ENCODE results near the gene LRFN2. TPM values are rescaled to one million over a fixed set of nuclear protein-coding genes. Genes with fewer than 3 reads are reported as not detected.

The LRFN2 gene
- total and polyA plus RNA-seq, 2 donors (not counting 1 experiment from before 2014, with no cell fraction given): not detected

GRCh38 chr6:40355532-40355931, 231.6 kb downstream of the LRFN2 start:
- H3K4me1 ChIP-seq (ENCODE audit: control insufficient read depth in 2 of 2, insufficient read depth in 2 of 2, low read length in 2 of 2): no peaks in the 10 kb centered on the region
- no peak for ATAC-seq (ENCODE audit: low read depth)
- no peak overlapping the region for H3K9ac ChIP-seq (ENCODE audit: low read length)
- H2AFZ ChIP-seq (ENCODE audit: insufficient read depth, low read depth, low read length, poor library complexity, severe bottlenecking): no peak overlapping the region
- no peak overlapping the region for H3K4me3 Mint-ChIP-seq
- no peak overlapping the region for H3K4me3 ChIP-seq (ENCODE audit: control extremely low read depth in 1 of 5, extremely low read depth in 1 of 5, insufficient read depth in 1 of 5, low read depth in 2 of 5, low read length in 4 of 5)
- no peaks in the 10 kb centered on the region for H3K9me3 ChIP-seq (ENCODE audit: control extremely low read depth in 1 of 3, control insufficient read depth in 2 of 3, insufficient read depth in 1 of 3, low read length in 2 of 3)
- H3K27ac ChIP-seq (ENCODE audit: low read length in 2 of 2): no peak overlapping the region
- peaks cover 0 to 3% (median 0%) of the 10 kb centered on the region in 4 experiments for H3K27me3 ChIP-seq (replicated peaks in 1 of 4; ENCODE audit: control extremely low read depth in 1 of 4, control insufficient read depth in 3 of 4, insufficient read depth in 4 of 4, low read length in 3 of 4)
- CTCF ChIA-PET: no interaction called here
- H4K20me1 ChIP-seq (ENCODE audit: control insufficient read depth, insufficient read depth, low read length, poor library complexity, severe bottlenecking): no peaks in the 10 kb centered on the region
- no peak overlapping the region for H3K4me2 ChIP-seq (replicated peaks; ENCODE audit: low read depth, low read length, poor library complexity, severe bottlenecking)
- no peaks in the 10 kb centered on the region for H3K9me3 Mint-ChIP-seq (ENCODE audit: insufficient read depth)
- peaks cover 5% of the 10 kb centered on the region for H3K27me3 Mint-ChIP-seq
- intact Hi-C loops (cut with micrococcal nuclease): no loop called here
- TF ChIP-seq EZH2 (IDR thresholded peaks at IDR 0.05; ENCODE audit: borderline replicate concordance, insufficient read depth, low read depth, low read length, poor library complexity, severe bottlenecking): no peak
- no peak for TF ChIP-seq CTCF (IDR thresholded peaks at IDR 0.05)
- WGBS (ENCODE audit: insufficient coverage): 100% methylated on average over 1 of the region's 2 CpGs
- H3K36me3 ChIP-seq (replicated peaks in 1 of 2; ENCODE audit: control extremely low read depth in 1 of 2, control insufficient read depth in 1 of 2, extremely low read depth in 1 of 2, insufficient read depth in 2 of 2, low read length in 1 of 2): no peaks in the 10 kb centered on the region
- no peak overlapping the region for H3K27ac Mint-ChIP-seq
- no peaks in the 10 kb centered on the region for H3K4me1 Mint-ChIP-seq
- no peaks in the 10 kb centered on the region for H3K79me2 ChIP-seq (ENCODE audit: control insufficient read depth, insufficient read depth, low read length)
- no peak for DNase-seq
- POLR2A ChIA-PET: no interaction called here

GRCh38 chr6:40355066-40355465, 232.1 kb downstream of the LRFN2 start:
- Histone ChIP-seq H3K9me3 (ENCODE audit: control extremely low read depth in 1 of 3, control insufficient read depth in 2 of 3, insufficient read depth in 1 of 3, low read length in 2 of 3) (no peaks in the 10 kb centered on the region), H3K36me3 (replicated peaks in 1 of 2; ENCODE audit: control extremely low read depth in 1 of 2, control insufficient read depth in 1 of 2, extremely low read depth in 1 of 2, insufficient read depth in 2 of 2, low read length in 1 of 2) (no peaks in the 10 kb centered on the region), H4K20me1 (ENCODE audit: control insufficient read depth, insufficient read depth, low read length, poor library complexity, severe bottlenecking) (no peaks in the 10 kb centered on the region), H3K4me1 (ENCODE audit: control insufficient read depth in 2 of 2, insufficient read depth in 2 of 2, low read length in 2 of 2) (no peaks in the 10 kb centered on the region), H3K9ac (ENCODE audit: low read length) (no peak overlapping the region), H3K79me2 (ENCODE audit: control insufficient read depth, insufficient read depth, low read length) (no peaks in the 10 kb centered on the region), H2AFZ (ENCODE audit: insufficient read depth, low read depth, low read length, poor library complexity, severe bottlenecking) (no peak overlapping the region), H3K27me3 (replicated peaks in 1 of 4; ENCODE audit: control extremely low read depth in 1 of 4, control insufficient read depth in 3 of 4, insufficient read depth in 4 of 4, low read length in 3 of 4) (peaks cover 0 to 3% (median 0%) of the 10 kb centered on the region in 4 experiments), H3K27ac (ENCODE audit: low read length in 2 of 2) (no peak overlapping the region), H3K4me3 (ENCODE audit: control extremely low read depth in 1 of 5, extremely low read depth in 1 of 5, insufficient read depth in 1 of 5, low read depth in 2 of 5, low read length in 4 of 5) (no peak overlapping the region), H3K4me2 (replicated peaks; ENCODE audit: low read depth, low read length, poor library complexity, severe bottlenecking) (no peak overlapping the region)
- POLR2A ChIA-PET: no interaction called here
- no peak overlapping the region for H3K4me3 Mint-ChIP-seq
- no peaks in the 10 kb centered on the region for H3K9me3 Mint-ChIP-seq (ENCODE audit: insufficient read depth)
- intact Hi-C loops (cut with micrococcal nuclease): no loop called here
- peaks cover 3% of the 10 kb centered on the region for H3K27me3 Mint-ChIP-seq
- no peak for DNase-seq
- no CpG with 5 or more reads among the region's 1 CpG for WGBS (ENCODE audit: insufficient coverage)
- CTCF ChIA-PET: no interaction called here
- no peak for TF ChIP-seq EZH2 (IDR thresholded peaks at IDR 0.05; ENCODE audit: borderline replicate concordance, insufficient read depth, low read depth, low read length, poor library complexity, severe bottlenecking)
- TF ChIP-seq CTCF (IDR thresholded peaks at IDR 0.05): no peak
- no peaks in the 10 kb centered on the region for H3K4me1 Mint-ChIP-seq
- no peak overlapping the region for H3K27ac Mint-ChIP-seq
- no peak for ATAC-seq (ENCODE audit: low read depth)
